Endodermal cell (in vitro differentiated cells): ENCODE results near the gene IKBKG. TPM values are rescaled to one million over a fixed set of nuclear protein-coding genes. Genes with fewer than 3 reads are reported as not detected.
"Not testable (repeated sequence)": the region's sequence is repeated elsewhere in the genome, so short reads cannot be mapped to it uniquely, and the experiment has no call there.

Experiments used
- DNase-seq: peaks from one replicate; pipeline ENCODE4 v3.0.0-alpha.2; 2017
- H3K27ac ChIP-seq: 2 replicates; pipeline ENCODE4 v1.5.1; 2013; ENCODE audit warnings: mild to moderate bottlenecking, low read depth, low read length, moderate library complexity
- H3K27me3 ChIP-seq: 2 replicates; pipeline ENCODE4 v1.6.1; 2013; ENCODE audit warnings: mild to moderate bottlenecking, low read length, moderate library complexity; ENCODE audit not compliant: insufficient read depth, control insufficient read depth, poor library complexity, severe bottlenecking
- H3K36me3 ChIP-seq: 2 replicates; pipeline ENCODE4 v1.7.0; 2013; ENCODE audit warnings: mild to moderate bottlenecking, low read length, moderate library complexity; ENCODE audit not compliant: control insufficient read depth, insufficient read depth
- H3K4me1 ChIP-seq: one replicate; pipeline ENCODE4 v1.7.0; 2013; ENCODE audit warnings: low read length; ENCODE audit not compliant: control insufficient read depth, insufficient read depth
- H3K4me3 ChIP-seq: 2 replicates; pipeline ENCODE4 v1.5.1; 2013; ENCODE audit warnings: mild to moderate bottlenecking, low read length, moderate library complexity
- H3K9ac ChIP-seq: 2 replicates; pipeline ENCODE4 v1.6.1; 2013; ENCODE audit warnings: mild to moderate bottlenecking, low read length, moderate library complexity; ENCODE audit not compliant: poor library complexity, severe bottlenecking; ENCODE audit errors: extremely low read depth
- H3K9me3 ChIP-seq: 2 replicates; pipeline ENCODE4 v1.6.1; 2013; ENCODE audit warnings: mild to moderate bottlenecking, low read length, moderate library complexity; ENCODE audit not compliant: control insufficient read depth
- H3K27ac Mint-ChIP-seq: 2 replicates; pipeline ENCODE4 v1.8.0; 2020; ENCODE audit warnings: mixed read lengths
- H3K27me3 Mint-ChIP-seq: 2 replicates; pipeline ENCODE4 v1.8.0; 2021; ENCODE audit warnings: mild to moderate bottlenecking, mixed read lengths; ENCODE audit not compliant: insufficient read depth
- H3K36me3 Mint-ChIP-seq: 2 replicates; pipeline ENCODE4 v1.8.0; 2020; ENCODE audit warnings: low read depth, mixed read lengths
- H3K4me1 Mint-ChIP-seq: 2 replicates; pipeline ENCODE4 v1.8.0; 2020; ENCODE audit warnings: mixed read lengths
- H3K4me3 Mint-ChIP-seq: 2 replicates; pipeline ENCODE4 v1.8.0; 2020; ENCODE audit warnings: mild to moderate bottlenecking, moderate library complexity, mixed read lengths
- H3K9me3 Mint-ChIP-seq: 2 replicates; pipeline ENCODE4 v1.8.0; 2020; ENCODE audit warnings: mild to moderate bottlenecking, mixed read lengths
- WGBS, 2 experiments: methylation state at CpG; one replicate each; pipeline versions ENCODE4 v1.1.5 to v1.1.7; 2013; ENCODE audit warnings: missing lambda C conversion rate in 2 of 2, mixed read lengths in 1 of 2; ENCODE audit not compliant: insufficient coverage in 1 of 2, insufficient read length in 1 of 2; 5-methylcytosine and 5-hydroxymethylcytosine counted together
- long read RNA-seq, 4 experiments: library from polyadenylated mRNA in 2 of 4; library from RNA in 1 of 4; library from capped mRNA in 1 of 4; stranded (forward) in 3 of 4; unstranded in 1 of 4; transcript quantifications; one replicate each; pipeline ENCODE4 v2.0.0, GENCODE V29; 2020 to 2021; ENCODE audit warnings: inconsistent platforms in 1 of 4
- polyA plus RNA-seq, 2 experiments: library from polyadenylated mRNA; stranded (reverse); fragments of 50-300 nt; gene quantifications; one replicate each; pipeline ENCODE4 v1.2.3, GENCODE V29; 2013
- total RNA-seq, 2 donors: library from RNA; stranded (reverse); fragmentation: NEBNext Ultra II Directional in 1 of 2; extraction: Animal tissue kit (Norgen Biotek cat#: 25700) in 1 of 2; gene quantifications; 2 replicates in 1 of 2; 3 replicates in 1 of 2; pipeline ENCODE4 v1.2.1, GENCODE V29; 2021
- TF ChIP-seq, protein P1 (sequence below): fragments of 200-600 bp; sonication (generic); conservative IDR thresholded peaks from 2 replicates; pipeline ENCODE4 v1.5.0; 2021; ENCODE audit warnings: antibody characterized with exemption, mild to moderate bottlenecking

The IKBKG gene, protein sequence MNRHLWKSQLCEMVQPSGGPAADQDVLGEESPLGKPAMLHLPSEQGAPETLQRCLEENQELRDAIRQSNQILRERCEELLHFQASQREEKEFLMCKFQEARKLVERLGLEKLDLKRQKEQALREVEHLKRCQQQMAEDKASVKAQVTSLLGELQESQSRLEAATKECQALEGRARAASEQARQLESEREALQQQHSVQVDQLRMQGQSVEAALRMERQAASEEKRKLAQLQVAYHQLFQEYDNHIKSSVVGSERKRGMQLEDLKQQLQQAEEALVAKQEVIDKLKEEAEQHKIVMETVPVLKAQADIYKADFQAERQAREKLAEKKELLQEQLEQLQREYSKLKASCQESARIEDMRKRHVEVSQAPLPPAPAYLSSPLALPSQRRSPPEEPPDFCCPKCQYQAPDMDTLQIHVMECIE
- 10 to 100 TPM; 19.8 to 20.3 TPM for total RNA-seq
- 16.9 TPM for polyA plus RNA-seq (2013, experiment 1 of 2)
- 17.1 TPM for polyA plus RNA-seq (2013, experiment 2 of 2)
- long read RNA-seq, experiment 1, partial matches to known transcripts = 10 of 13 reads
- long read RNA-seq, experiment 1, other reads (novel, unspliced or antisense) = 3 of 13 reads
- long read RNA-seq, experiment 2, transcript IKBKG-206 (10 exons, 2,299 nt) = major isoform, 35 of 51 reads
- long read RNA-seq, experiment 2, partial matches to known transcripts = 3 of 51 reads
- long read RNA-seq, experiment 2, other reads (novel, unspliced or antisense) = 10 of 51 reads
- long read RNA-seq, experiment 3, transcript IKBKG-206 (10 exons, 2,299 nt) = major isoform, 52 of 65 reads
- long read RNA-seq, experiment 3, transcript IKBKG-212 (10 exons, 1,949 nt) = minor isoform, 6 of 65 reads
- long read RNA-seq, experiment 3, partial matches to known transcripts = 1 of 65 reads
- long read RNA-seq, experiment 3, other reads (novel, unspliced or antisense) = 6 of 65 reads
- long read RNA-seq, experiment 4, partial matches to known transcripts = 0 of 10 reads
- long read RNA-seq, experiment 4, other reads (novel, unspliced or antisense) = 4 of 10 reads

DNA sequence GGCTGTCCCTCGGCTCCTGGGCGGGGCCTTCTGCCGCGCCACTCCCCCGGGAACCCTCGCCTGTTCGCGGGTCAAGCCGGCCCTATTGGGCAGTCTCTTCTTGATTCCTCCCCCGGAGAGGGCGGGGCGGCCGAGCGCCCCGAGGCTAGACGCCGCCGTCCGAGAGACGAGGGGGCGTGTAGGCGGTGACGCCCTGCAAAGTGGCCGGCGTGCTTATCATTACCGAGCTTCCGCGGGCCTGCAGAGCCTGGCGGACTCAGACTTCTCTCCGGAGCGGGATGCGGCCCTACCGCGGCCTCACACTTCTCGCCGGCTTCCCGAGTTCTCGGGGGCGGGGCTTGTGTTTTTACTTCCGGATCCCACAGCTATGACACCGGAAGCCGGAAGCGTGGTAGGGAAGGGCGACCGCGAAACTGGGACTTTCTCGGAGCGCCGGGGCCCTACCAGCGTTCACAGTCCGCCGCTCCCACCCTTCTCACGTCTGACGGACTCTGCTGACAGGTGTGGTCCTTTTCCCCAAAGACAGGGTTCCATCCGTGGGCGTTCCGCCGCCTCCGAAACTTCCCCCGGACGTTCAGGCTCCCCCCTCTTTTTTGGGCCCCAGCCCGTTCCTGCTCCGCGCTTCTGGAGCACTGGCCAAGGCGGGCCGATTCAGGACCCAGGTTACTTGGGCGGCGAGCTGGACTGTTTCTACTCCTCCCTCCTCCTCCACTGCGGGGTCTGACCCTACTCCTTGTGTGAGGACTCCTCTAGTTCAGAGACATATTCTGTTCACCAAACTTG, at the start of gene IKBKG:
Gene IKBKG, plus strand, starts transcription at position 376 of the 783 bp plus-strand sequence. CDS start 4,383 bp downstream, outside the sequence.
- peak within 1 kb of the TSS; percentile 85 for H3K4me3 Mint-ChIP-seq
- WGBS, 2 experiments = 0% methylated on average over 15 to 69 of the region's 69 CpGs
- H3K36me3 Mint-ChIP-seq = peaks cover 22% of the 10 kb centered on the region

DNA sequence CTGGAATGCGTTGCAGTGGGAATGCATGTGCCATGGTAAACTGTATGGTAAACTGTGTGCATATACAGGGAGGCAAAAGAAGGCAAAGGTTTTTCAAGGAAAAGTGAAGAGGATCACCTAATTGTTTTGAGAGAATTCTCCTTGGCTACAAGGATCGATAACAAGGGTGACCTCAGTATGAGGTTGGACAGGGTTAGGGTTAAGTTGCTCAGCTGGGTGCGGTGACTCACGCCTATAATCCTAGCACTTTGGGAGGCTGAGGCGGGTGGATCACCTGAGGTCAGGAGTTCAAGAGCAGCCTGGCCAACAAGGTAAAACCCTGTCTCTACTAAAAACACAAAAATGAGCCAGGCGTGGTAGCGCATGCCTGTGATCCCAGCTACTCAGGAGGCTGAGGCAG, 46.0 kb upstream of the IKBKG start:
- H3K4me1 Mint-ChIP-seq, H3K36me3 ChIP-seq, H3K9ac ChIP-seq, DNase-seq, H3K4me3 ChIP-seq, H3K27me3 Mint-ChIP-seq, H3K4me1 ChIP-seq, H3K27ac Mint-ChIP-seq, H3K27me3 ChIP-seq, H3K36me3 Mint-ChIP-seq, H3K4me3 Mint-ChIP-seq, H3K9me3 ChIP-seq, H3K27ac ChIP-seq: not testable (repeated sequence)
- 80 to 95% methylated on average over 2 to 7 of the region's 7 CpGs for WGBS, 2 experiments
- H3K9me3 Mint-ChIP-seq = peaks cover 61% of the 10 kb centered on the region

More for the DNA sequence above, at the start of gene IKBKG:
- TF ChIP-seq, protein P1, sequence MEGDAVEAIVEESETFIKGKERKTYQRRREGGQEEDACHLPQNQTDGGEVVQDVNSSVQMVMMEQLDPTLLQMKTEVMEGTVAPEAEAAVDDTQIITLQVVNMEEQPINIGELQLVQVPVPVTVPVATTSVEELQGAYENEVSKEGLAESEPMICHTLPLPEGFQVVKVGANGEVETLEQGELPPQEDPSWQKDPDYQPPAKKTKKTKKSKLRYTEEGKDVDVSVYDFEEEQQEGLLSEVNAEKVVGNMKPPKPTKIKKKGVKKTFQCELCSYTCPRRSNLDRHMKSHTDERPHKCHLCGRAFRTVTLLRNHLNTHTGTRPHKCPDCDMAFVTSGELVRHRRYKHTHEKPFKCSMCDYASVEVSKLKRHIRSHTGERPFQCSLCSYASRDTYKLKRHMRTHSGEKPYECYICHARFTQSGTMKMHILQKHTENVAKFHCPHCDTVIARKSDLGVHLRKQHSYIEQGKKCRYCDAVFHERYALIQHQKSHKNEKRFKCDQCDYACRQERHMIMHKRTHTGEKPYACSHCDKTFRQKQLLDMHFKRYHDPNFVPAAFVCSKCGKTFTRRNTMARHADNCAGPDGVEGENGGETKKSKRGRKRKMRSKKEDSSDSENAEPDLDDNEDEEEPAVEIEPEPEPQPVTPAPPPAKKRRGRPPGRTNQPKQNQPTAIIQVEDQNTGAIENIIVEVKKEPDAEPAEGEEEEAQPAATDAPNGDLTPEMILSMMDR = no peak
- Histone ChIP-seq H3K27me3 (no peaks in the 10 kb centered on the region), H3K9ac (peak within 1 kb of the TSS; percentile 71), H3K9me3 (no peaks in the 10 kb centered on the region), H3K4me1 (no peaks in the 10 kb centered on the region), H3K36me3 (peaks cover 13% of the 10 kb centered on the region), H3K27ac (peak within 1 kb of the TSS; percentile 78), H3K4me3 (peak within 1 kb of the TSS; percentile 97)
- peak within 1 kb of the TSS; percentile 96 for H3K27ac Mint-ChIP-seq
- H3K9me3 Mint-ChIP-seq = peaks cover 61% of the 10 kb centered on the region
- H3K27me3 Mint-ChIP-seq = no peaks in the 10 kb centered on the region
- H3K4me1 Mint-ChIP-seq = peaks cover 7% of the 10 kb centered on the region
- DNase-seq = peak; percentile 93

DNA sequence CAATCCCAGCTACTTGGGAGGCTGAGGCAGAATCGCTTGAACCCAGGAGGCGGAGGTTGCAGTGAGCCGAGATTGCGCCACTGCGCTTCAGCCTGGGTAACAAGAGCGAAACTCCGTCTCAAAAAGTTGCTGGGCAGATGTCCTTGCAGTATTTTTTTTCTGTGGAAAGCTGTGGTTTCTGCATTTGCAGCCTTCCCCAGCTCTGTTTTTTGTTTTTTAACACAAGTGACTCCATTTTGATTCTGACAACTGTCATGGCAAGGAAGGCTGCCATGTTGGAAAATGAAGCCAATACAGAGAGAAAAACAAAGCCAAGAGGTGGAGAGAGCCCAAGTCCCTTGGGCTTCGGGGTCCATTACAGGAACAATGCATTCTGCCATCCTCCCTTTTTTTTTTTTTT, 45.3 kb upstream of the IKBKG start:
- Histone ChIP-seq H3K4me1 (no peaks in the 10 kb centered on the region), H3K27me3 (no peaks in the 10 kb centered on the region), H3K9me3 (no peaks in the 10 kb centered on the region), H3K9ac (no peak overlapping the region), H3K27ac (no peak overlapping the region), H3K36me3 (peaks cover 3% of the 10 kb centered on the region), H3K4me3 (no peak overlapping the region)
- no peak overlapping the region for H3K27ac Mint-ChIP-seq
- H3K27me3 Mint-ChIP-seq = peaks cover 2% of the 10 kb centered on the region
- H3K4me1 Mint-ChIP-seq = no peaks in the 10 kb centered on the region
- H3K9me3 Mint-ChIP-seq = peaks cover 58% of the 10 kb centered on the region
- H3K4me3 Mint-ChIP-seq = no peak overlapping the region
- H3K36me3 Mint-ChIP-seq = peaks cover 11% of the 10 kb centered on the region
- 81 to 100% methylated on average over 1 to 7 of the region's 8 CpGs for WGBS, 2 experiments
- TF ChIP-seq, protein P1 = no peak
- DNase-seq = no peak
